Vagina (tissue), 2 donors: ENCODE measurements around the gene PKD1. TPM values are rescaled to one million over a fixed set of nuclear protein-coding genes. Genes with fewer than 3 reads are reported as not detected.

Experiments
- DNase-seq, 2 donors: peaks; one replicate each; pipeline ENCODE4 v3.0.0-alpha.2; 2017; ENCODE audit errors: extremely low spot score in 2 of 2
- H3K27ac ChIP-seq: fragments of 200-600 bp; sonication (generic); one replicate; pipeline ENCODE4 v1.5.1; 2019
- H3K27me3 ChIP-seq: fragments of 200-600 bp; sonication (generic); one replicate; pipeline ENCODE4 v1.5.1; 2019
- H3K36me3 ChIP-seq, 2 donors: fragments of 200-600 bp; sonication (generic); one replicate each; pipeline ENCODE4 v1.5.1; 2017 to 2019
- H3K4me1 ChIP-seq: fragments of 200-600 bp; sonication (generic); one replicate; pipeline ENCODE4 v1.5.1; 2019
- H3K4me3 ChIP-seq, 2 donors: fragments of 200-600 bp; sonication (generic); 1 replicate in 1 of 2; 2 replicates in 1 of 2; pipeline ENCODE4 v1.5.1; 2016 to 2019
- H3K9me3 ChIP-seq: fragments of 200-600 bp; sonication (generic); one replicate; pipeline ENCODE4 v1.5.1; 2019
- CTCF ChIP-seq, 3 experiments: fragments of 450-650 bp in 2 of 3; fragments of 200-600 bp in 1 of 3; sonication (generic) in 1 of 3; IDR thresholded peaks; one replicate each; pipeline ENCODE4 v1.5.1; 2017 to 2019; ENCODE audit warnings: antibody characterized with exemption in 3 of 3, mild to moderate bottlenecking in 2 of 3, moderate library complexity in 2 of 3
- POLR2A ChIP-seq, 2 donors: fragments of 450-650 bp; IDR thresholded peaks; one replicate each; pipeline ENCODE4 v1.6.1; 2017; ENCODE audit warnings: antibody characterized with exemption in 2 of 2, mild to moderate bottlenecking in 2 of 2, moderate library complexity in 2 of 2
- POLR2AphosphoS5 ChIP-seq, 2 donors: sonication (generic); formaldehyde crosslinking; IDR thresholded peaks; one replicate each; pipeline ENCODE4 v1.9.0; 2017; ENCODE audit warnings: antibody characterized with exemption in 2 of 2, mild to moderate bottlenecking in 2 of 2, low read depth in 1 of 2; ENCODE audit not compliant: insufficient read depth in 1 of 2
- intact Hi-C: fragments of 100-400 bp; cut with DNase I; formaldehyde crosslinking; loops from one replicate; pipeline ENCODE4 v1.15.1; 2023
- total RNA-seq: library from RNA; depleted of rRNA; stranded (reverse); fragments of >200 nt; gene quantifications from one replicate; pipeline ENCODE4 v1.2.3, GENCODE V29; 2016

Gene PKD1
- total RNA-seq, 1 donor from 2014 or later, result 153 TPM

DNA sequence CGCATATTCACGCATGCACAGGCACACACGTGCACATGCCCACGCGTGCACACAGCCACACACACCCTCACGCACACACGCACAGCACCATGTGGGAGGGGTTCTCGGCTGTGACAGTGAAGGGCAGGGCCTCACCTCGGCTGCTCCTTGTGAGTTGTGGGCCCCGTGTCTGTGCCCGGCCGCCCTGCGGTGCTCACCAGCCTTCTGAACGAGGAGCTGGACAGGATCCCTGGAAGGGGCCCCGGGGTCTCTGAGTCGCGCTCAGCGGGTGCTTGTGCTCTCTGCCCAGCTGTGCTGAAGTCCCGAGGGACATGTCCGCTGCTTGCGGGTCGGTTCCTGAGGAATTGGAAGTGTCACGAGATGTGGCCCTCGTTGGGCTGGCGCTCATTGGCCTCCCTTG lies 71.8 kb downstream of the PKD1 start:
- H3K9me3 ChIP-seq, result no peaks in the 10 kb centered on the region
- no peaks in the 10 kb centered on the region for H3K27me3 ChIP-seq
- no peak overlapping the region for H3K4me3 ChIP-seq
- DNase-seq, result no peak
- no peak overlapping the region for H3K27ac ChIP-seq
- intact Hi-C loops, result no loop called here
- no peak for TF ChIP-seq CTCF (IDR thresholded peaks at IDR 0.05)
- no peak for TF ChIP-seq POLR2AphosphoS5 (IDR thresholded peaks at IDR 0.05; ENCODE audit: insufficient read depth in 1 of 2, low read depth in 1 of 2)
- no peak for TF ChIP-seq POLR2A (IDR thresholded peaks at IDR 0.05)
- no peaks in the 10 kb centered on the region for H3K4me1 ChIP-seq
- H3K36me3 ChIP-seq, result peaks cover 0 to 76% of the 10 kb centered on the region in 2 donors

DNA sequence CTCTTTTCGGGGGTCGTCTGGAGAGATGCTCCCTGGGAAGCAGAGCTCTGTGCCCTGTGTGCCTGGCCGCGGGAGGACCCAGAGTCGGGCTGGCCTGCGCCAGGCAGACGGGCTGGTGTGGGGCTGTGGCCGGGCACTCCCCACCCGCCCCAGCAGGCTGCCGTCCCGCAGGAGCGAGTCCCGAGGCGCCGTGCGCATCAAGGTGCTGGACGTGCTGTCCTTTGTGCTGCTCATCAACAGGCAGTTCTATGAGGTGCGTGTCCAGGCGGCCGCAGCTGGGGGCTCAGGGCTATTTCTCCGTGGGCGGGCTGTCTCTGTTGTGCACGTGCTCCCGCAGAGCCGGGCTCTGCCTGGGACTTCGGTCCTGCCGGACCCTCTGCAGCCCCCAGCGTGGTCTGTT lies 72.9 kb downstream of the PKD1 start:
- no peaks in the 10 kb centered on the region for H3K4me1 ChIP-seq
- no peaks in the 10 kb centered on the region for H3K9me3 ChIP-seq
- peaks cover 0 to 78% of the 10 kb centered on the region in 2 donors for H3K36me3 ChIP-seq
- no peak for TF ChIP-seq POLR2AphosphoS5 (IDR thresholded peaks at IDR 0.05; ENCODE audit: insufficient read depth in 1 of 2, low read depth in 1 of 2)
- TF ChIP-seq CTCF (IDR thresholded peaks at IDR 0.05), result no peak
- TF ChIP-seq POLR2A (IDR thresholded peaks at IDR 0.05), result no peak
- intact Hi-C loops, result no loop called here
- H3K4me3 ChIP-seq, result no peak overlapping the region
- H3K27ac ChIP-seq, result no peak overlapping the region
- DNase-seq, result no peak
- H3K27me3 ChIP-seq, result no peaks in the 10 kb centered on the region

DNA sequence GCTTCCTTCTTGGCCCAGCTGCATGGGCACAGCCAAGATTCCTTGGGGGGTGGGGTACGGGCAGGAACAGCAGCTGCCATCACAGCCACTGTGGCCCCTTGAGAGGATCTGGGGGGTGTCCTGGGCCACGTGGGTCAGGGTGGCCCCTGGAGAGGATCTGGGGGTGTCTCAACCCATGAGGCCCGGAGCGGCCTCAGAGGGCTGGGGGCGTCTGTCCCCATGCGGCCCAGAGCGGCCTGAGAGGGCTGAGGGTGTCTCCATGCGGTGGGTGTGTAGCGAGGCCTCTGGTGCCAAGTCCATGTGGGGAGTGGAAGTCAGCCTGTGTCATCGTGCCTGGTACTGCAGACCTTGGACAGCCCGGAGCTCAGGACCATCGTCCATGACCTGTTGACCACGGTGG lies 74.2 kb downstream of the PKD1 start:
- TF ChIP-seq CTCF (IDR thresholded peaks at IDR 0.05), result no peak
- TF ChIP-seq POLR2A (IDR thresholded peaks at IDR 0.05), result no peak
- no peak for TF ChIP-seq POLR2AphosphoS5 (IDR thresholded peaks at IDR 0.05; ENCODE audit: insufficient read depth in 1 of 2, low read depth in 1 of 2)
- intact Hi-C loops, result no loop called here

GRCh38 chr16:2061023-2061422 lies 74.7 kb downstream of the PKD1 start:
- no peak overlapping the region for H3K27ac ChIP-seq
- TF ChIP-seq POLR2A (IDR thresholded peaks at IDR 0.05) (no peak), POLR2AphosphoS5 (IDR thresholded peaks at IDR 0.05; ENCODE audit: insufficient read depth in 1 of 2, low read depth in 1 of 2) (no peak), CTCF (IDR thresholded peaks at IDR 0.05) (no peak)
- H3K4me1 ChIP-seq, result no peaks in the 10 kb centered on the region
- H3K27me3 ChIP-seq, result no peaks in the 10 kb centered on the region
- intact Hi-C loops, result no loop called here
- no peak for DNase-seq
- H3K9me3 ChIP-seq, result no peaks in the 10 kb centered on the region
- H3K36me3 ChIP-seq, result peaks cover 0 to 77% of the 10 kb centered on the region in 2 donors
- no peak overlapping the region for H3K4me3 ChIP-seq

More for the DNA sequence above, 74.2 kb downstream of the PKD1 start:
- H3K9me3 ChIP-seq, result no peaks in the 10 kb centered on the region
- H3K27me3 ChIP-seq, result no peaks in the 10 kb centered on the region
- H3K27ac ChIP-seq, result no peak overlapping the region
- no peak overlapping the region for H3K4me3 ChIP-seq
- H3K4me1 ChIP-seq, result no peaks in the 10 kb centered on the region
- DNase-seq, result no peak
- H3K36me3 ChIP-seq, result peaks cover 0 to 79% of the 10 kb centered on the region in 2 donors

DNA sequence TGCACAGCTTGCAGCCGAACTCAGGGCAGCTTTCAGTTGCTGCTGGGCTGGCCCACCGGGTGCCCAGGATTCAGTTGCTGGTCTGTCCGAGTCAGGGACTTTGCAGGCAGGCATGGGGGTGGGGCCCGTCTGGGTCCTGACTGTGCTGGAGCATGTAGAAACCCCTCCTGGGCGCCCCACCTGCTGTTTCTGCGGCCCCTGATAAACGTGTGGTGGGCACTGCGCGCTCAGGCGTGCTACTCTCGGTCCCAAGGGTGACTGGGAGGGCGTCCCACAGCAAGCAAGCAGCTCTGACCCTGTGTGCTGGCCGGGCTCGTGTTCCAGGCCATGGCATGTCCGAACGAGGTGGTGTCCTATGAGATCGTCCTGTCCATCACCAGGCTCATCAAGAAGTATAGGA lies 75.4 kb downstream of the PKD1 start:
- Histone ChIP-seq H3K4me3 (no peak overlapping the region), H3K36me3 (peaks cover 0 to 70% of the 10 kb centered on the region in 2 donors), H3K4me1 (no peaks in the 10 kb centered on the region), H3K27ac (no peak overlapping the region), H3K27me3 (no peaks in the 10 kb centered on the region), H3K9me3 (no peaks in the 10 kb centered on the region)
- DNase-seq, result no peak
- intact Hi-C loops, result no loop called here
- TF ChIP-seq CTCF (IDR thresholded peaks at IDR 0.05) (no peak), POLR2A (IDR thresholded peaks at IDR 0.05) (no peak)
